ENCODE results near the gene NES.

The NES gene, protein sequence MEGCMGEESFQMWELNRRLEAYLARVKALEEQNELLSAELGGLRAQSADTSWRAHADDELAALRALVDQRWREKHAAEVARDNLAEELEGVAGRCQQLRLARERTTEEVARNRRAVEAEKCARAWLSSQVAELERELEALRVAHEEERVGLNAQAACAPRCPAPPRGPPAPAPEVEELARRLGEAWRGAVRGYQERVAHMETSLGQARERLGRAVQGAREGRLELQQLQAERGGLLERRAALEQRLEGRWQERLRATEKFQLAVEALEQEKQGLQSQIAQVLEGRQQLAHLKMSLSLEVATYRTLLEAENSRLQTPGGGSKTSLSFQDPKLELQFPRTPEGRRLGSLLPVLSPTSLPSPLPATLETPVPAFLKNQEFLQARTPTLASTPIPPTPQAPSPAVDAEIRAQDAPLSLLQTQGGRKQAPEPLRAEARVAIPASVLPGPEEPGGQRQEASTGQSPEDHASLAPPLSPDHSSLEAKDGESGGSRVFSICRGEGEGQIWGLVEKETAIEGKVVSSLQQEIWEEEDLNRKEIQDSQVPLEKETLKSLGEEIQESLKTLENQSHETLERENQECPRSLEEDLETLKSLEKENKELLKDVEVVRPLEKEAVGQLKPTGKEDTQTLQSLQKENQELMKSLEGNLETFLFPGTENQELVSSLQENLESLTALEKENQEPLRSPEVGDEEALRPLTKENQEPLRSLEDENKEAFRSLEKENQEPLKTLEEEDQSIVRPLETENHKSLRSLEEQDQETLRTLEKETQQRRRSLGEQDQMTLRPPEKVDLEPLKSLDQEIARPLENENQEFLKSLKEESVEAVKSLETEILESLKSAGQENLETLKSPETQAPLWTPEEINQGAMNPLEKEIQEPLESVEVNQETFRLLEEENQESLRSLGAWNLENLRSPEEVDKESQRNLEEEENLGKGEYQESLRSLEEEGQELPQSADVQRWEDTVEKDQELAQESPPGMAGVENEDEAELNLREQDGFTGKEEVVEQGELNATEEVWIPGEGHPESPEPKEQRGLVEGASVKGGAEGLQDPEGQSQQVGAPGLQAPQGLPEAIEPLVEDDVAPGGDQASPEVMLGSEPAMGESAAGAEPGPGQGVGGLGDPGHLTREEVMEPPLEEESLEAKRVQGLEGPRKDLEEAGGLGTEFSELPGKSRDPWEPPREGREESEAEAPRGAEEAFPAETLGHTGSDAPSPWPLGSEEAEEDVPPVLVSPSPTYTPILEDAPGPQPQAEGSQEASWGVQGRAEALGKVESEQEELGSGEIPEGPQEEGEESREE (N-terminal part only)

GRCh38 chr1:156676820-156677615, at the start of gene NES:
NES (minus strand) TSS chr1:156677407; CDS start chr1:156677264, 143 bp downstream.
- Mint-ChIP-seq H3K27ac (no peak within 1 kb of the TSS), H3K4me1 (ENCODE audit: low read depth) (peaks cover 22% of the 10 kb centered on the region), H3K4me3 (no peak within 1 kb of the TSS), H3K9me3 (no peaks in the 10 kb centered on the region), H3K36me3 (ENCODE audit: low read depth) (no peaks in the 10 kb centered on the region), H3K27me3 (peaks cover 98% of the 10 kb centered on the region)
- intact Hi-C loops (cut with micrococcal nuclease), result no loop called here

DNA sequence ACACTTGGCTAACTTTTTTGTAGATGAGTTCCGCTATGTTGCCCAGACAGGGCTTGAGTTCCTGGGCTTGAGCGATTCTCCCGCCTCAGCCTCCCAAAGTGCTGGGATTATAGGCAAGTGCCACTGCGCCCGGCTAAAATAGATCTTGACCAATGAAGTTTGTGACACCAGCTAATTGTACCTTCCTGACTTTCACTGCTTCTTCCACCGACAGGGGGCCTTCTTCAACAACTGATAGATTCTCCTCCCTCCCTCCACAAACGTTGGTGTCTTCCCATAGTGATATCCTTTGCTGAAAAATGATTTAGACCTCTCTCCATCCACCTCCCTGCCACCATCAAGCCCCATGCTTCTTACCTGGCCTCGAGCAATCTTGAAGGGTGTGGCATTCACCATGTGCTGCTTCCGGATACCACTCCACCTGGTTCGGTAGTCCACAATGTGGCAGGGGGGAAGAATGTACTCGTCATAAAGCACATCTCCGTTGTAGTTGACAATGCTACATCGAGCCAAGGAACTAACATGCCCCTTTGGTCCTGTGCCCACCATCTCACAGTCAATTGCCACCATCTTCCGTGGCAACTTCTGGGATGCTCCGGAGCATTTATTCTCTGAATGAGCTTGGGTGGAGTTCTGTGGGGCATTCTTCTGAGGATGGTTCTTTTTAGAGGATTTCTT, 49.5 kb upstream of the NES start:
- Mint-ChIP-seq H3K27ac (no peak overlapping the region), H3K36me3 (ENCODE audit: low read depth) (peaks cover 3% of the 10 kb centered on the region), H3K4me1 (ENCODE audit: low read depth) (peaks cover 22% of the 10 kb centered on the region), H3K27me3 (no peaks in the 10 kb centered on the region), H3K4me3 (no peak overlapping the region), H3K9me3 (no peaks in the 10 kb centered on the region)
- intact Hi-C loops (cut with micrococcal nuclease), result no loop called here

DNA sequence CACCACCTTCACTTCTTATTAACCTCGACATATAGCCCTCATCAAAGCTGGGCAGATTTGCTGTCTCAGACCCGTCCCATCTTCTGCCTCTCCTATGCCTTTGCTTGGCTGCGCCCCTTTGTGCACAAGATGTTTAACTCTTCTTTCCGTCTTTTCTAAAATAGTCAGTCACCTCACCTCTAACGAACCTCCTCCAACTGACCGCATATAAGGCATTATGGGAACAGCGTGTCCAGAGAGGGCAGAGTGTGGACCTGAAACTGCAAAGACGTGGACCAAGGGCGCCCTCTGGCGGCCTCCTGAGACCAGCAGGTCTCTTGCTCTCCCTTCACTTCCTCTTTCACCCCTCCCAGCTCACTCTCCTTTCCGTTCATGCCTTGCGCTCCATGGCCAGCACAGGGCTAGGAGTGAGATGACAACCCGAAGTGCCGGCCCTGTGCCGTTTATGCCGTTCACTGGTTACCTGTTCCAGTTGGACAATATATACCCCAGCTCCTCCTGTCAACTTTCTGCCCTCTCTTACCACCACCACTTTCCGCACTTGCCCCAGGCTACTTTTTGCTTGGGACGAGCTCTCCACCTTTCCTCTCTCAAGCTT, 48.6 kb upstream of the NES start:
- H3K9me3 Mint-ChIP-seq, result no peaks in the 10 kb centered on the region
- intact Hi-C loops (cut with micrococcal nuclease), result loop anchor here (1.0 kb wide), 1 partner anchor 36 kb away; no protein-coding TSS in a partner anchor
- H3K4me3 Mint-ChIP-seq, result no peak overlapping the region
- no peak overlapping the region for H3K27ac Mint-ChIP-seq
- no peaks in the 10 kb centered on the region for H3K27me3 Mint-ChIP-seq
- peaks cover 23% of the 10 kb centered on the region for H3K4me1 Mint-ChIP-seq (ENCODE audit: low read depth)
- H3K36me3 Mint-ChIP-seq (ENCODE audit: low read depth), result no peaks in the 10 kb centered on the region

DNA sequence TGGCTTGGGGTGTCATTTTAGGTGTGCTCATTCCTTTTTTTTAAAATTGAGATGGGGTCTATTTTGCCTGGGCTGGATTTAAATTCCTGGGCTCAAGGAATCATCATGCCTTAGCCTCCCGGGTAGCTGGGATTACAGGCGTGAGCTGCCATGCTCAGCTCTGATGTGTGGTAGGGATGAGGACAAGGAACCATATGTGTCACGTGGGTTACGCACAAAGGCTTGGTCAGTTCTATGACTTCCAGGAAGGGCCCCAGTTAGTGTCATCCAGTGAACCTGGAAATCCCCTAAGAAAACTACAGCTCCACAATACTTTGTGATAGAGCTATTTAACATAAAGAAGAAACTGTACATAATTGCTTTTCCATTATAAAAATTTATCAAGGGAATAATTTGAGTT, 44.3 kb upstream of the NES start:
- Mint-ChIP-seq H3K27ac (no peak overlapping the region), H3K4me3 (no peak overlapping the region), H3K9me3 (no peaks in the 10 kb centered on the region), H3K27me3 (no peaks in the 10 kb centered on the region), H3K36me3 (ENCODE audit: low read depth) (peaks cover 8% of the 10 kb centered on the region), H3K4me1 (ENCODE audit: low read depth) (peaks cover 13% of the 10 kb centered on the region)
- intact Hi-C loops (cut with micrococcal nuclease), result no loop called here

- peaks cover 12% of the 10 kb centered on the region for H3K36me3 Mint-ChIP-seq (ENCODE audit: low read depth)
- peaks cover 15% of the 10 kb centered on the region for H3K4me1 Mint-ChIP-seq (ENCODE audit: low read depth)
- H3K27me3 Mint-ChIP-seq, result no peaks in the 10 kb centered on the region
- intact Hi-C loops (cut with micrococcal nuclease), result no loop called here
- no peak overlapping the region for H3K27ac Mint-ChIP-seq
- no peaks in the 10 kb centered on the region for H3K9me3 Mint-ChIP-seq
- H3K4me3 Mint-ChIP-seq, result no peak overlapping the region
These were observed 43.9 kb upstream of the NES start for GRCh38 chr1:156721131-156721530.

- Mint-ChIP-seq H3K4me3 (no peak overlapping the region), H3K27me3 (no peaks in the 10 kb centered on the region), H3K36me3 (ENCODE audit: low read depth) (peaks cover 28% of the 10 kb centered on the region), H3K27ac (no peak overlapping the region), H3K4me1 (ENCODE audit: low read depth) (peaks cover 13% of the 10 kb centered on the region), H3K9me3 (no peaks in the 10 kb centered on the region)
- intact Hi-C loops (cut with micrococcal nuclease), result no loop called here
These were observed 40.1 kb upstream of the NES start for GRCh38 chr1:156717351-156717750.

DNA sequence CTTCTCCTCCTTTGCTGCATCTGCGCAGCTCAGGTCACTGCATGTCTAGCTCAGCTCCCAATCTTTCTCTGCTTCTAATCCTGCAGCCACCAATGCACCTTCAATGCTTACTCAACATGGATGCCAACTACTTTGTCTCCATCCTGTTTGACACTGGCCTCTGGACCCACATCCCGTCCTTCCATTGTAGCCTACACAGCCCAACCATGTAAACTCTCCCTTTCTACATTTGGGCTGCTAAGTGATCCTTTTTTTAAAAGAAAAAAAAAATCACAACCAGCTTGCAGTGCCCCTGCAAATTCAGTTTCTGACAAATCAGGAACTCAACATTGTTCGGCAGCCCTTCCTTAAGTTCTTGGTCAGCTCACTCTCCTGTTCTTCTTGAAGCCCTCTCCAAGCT, 37.6 kb upstream of the NES start:
- H3K4me3 Mint-ChIP-seq, result no peak overlapping the region
- no peaks in the 10 kb centered on the region for H3K9me3 Mint-ChIP-seq
- peaks cover 28% of the 10 kb centered on the region for H3K36me3 Mint-ChIP-seq (ENCODE audit: low read depth)
- intact Hi-C loops (cut with micrococcal nuclease), result no loop called here
- H3K27me3 Mint-ChIP-seq, result peaks cover 3% of the 10 kb centered on the region
- H3K4me1 Mint-ChIP-seq (ENCODE audit: low read depth), result peaks cover 17% of the 10 kb centered on the region
- H3K27ac Mint-ChIP-seq, result no peak overlapping the region

DNA sequence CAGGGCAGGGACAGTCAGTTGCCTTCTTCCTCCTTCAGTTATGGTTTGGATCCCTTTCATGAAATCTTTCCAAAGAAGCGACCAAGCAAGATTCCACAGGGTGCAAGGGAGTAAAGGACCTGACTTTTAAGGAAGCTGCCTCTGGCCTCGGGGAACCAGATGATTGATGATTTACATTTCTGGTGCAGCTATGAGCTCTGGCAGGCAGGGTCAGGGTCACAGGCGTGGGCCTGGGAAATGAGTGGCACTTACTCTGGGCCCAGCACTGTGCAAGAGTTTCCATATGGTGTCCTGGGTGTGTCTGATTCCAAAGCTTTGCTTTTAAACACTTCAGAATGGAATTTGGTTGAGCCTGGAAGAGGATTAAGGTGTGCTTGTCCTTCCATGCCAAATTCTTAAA, 35.4 kb upstream of the NES start:
- H3K27me3 Mint-ChIP-seq, result peaks cover 23% of the 10 kb centered on the region
- no peak overlapping the region for H3K4me3 Mint-ChIP-seq
- no peaks in the 10 kb centered on the region for H3K9me3 Mint-ChIP-seq
- no peak overlapping the region for H3K27ac Mint-ChIP-seq
- H3K36me3 Mint-ChIP-seq (ENCODE audit: low read depth), result peaks cover 28% of the 10 kb centered on the region
- intact Hi-C loops (cut with micrococcal nuclease), result no loop called here
- peaks cover 35% of the 10 kb centered on the region for H3K4me1 Mint-ChIP-seq (ENCODE audit: low read depth)

GRCh38 chr1:156711011-156711817, 34.0 kb upstream of the NES start:
- no peak overlapping the region for H3K4me3 Mint-ChIP-seq
- no peaks in the 10 kb centered on the region for H3K9me3 Mint-ChIP-seq
- peaks cover 17% of the 10 kb centered on the region for H3K36me3 Mint-ChIP-seq (ENCODE audit: low read depth)
- peaks cover 37% of the 10 kb centered on the region for H3K27me3 Mint-ChIP-seq
- no peak overlapping the region for H3K27ac Mint-ChIP-seq
- peaks cover 47% of the 10 kb centered on the region for H3K4me1 Mint-ChIP-seq (ENCODE audit: low read depth)
- intact Hi-C loops (cut with micrococcal nuclease), result no loop called here

DNA sequence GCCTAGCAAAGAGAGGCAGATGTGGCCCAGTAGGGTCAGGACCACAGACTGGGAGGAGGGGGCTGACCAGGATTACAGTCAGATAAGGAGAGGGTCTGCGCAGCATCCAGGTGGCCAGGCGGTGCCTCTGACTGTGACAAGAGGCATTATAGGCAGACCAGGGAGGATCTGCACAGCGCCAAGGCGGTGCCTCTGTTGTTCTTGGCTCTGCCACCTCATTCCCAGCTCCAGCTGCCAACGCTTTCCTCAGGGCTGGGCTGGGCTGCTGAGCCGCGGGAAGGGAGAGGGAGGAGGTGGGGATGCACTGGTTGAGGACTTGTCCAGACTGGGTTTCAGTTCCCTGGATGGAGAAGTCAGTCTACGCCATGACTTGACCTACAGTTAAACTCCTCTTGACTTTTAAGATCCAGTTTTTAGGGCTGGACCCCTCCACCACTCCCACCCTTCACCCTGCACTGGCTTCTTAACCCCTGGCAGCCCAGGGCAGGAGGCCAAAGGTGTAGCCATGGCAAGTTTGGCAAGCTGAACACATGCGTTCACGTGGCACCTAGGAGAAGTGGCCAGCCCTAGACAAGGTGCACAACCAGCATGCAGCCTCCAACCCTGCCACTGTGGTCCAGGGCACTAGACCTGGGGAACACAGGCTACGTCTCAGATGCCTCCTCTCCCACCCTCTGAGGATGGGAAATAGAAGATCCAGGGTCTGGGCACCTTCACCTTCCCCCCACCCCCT, 32.7 kb upstream of the NES start:
- Mint-ChIP-seq H3K27ac (no peak overlapping the region), H3K4me3 (no peak overlapping the region), H3K36me3 (ENCODE audit: low read depth) (peaks cover 5% of the 10 kb centered on the region), H3K4me1 (ENCODE audit: low read depth) (peaks cover 52% of the 10 kb centered on the region), H3K9me3 (no peaks in the 10 kb centered on the region), H3K27me3 (peaks cover 50% of the 10 kb centered on the region)
- intact Hi-C loops (cut with micrococcal nuclease), result no loop called here

GRCh38 chr1:156709031-156709430, 31.8 kb upstream of the NES start:
- Mint-ChIP-seq H3K4me3 (no peak overlapping the region), H3K27ac (no peak overlapping the region), H3K4me1 (ENCODE audit: low read depth) (peaks cover 58% of the 10 kb centered on the region), H3K9me3 (no peaks in the 10 kb centered on the region), H3K36me3 (ENCODE audit: low read depth) (no peaks in the 10 kb centered on the region), H3K27me3 (peaks cover 59% of the 10 kb centered on the region)
- intact Hi-C loops (cut with micrococcal nuclease), result no loop called here

Data from dendritic cell treated with granulocyte-macrophage colony-stimulating factor and Interleukin-4, amounts not matched to agents 40 ng/mL and 50 ng/mL, for 4 days (primary cell).